ENCODE measurements around the gene ISY1. TPM values are rescaled to one million over a fixed set of nuclear protein-coding genes. Genes with fewer than 3 reads are reported as not detected.

Gene ISY1
- total and polyA plus RNA-seq, 2 of the 4 experiments (the other 2 are of a cell fraction), result 28.5 to 31.5 TPM

GRCh38 chr3:129207479-129207878 lies 46.6 kb upstream of the ISY1 start:
- Histone ChIP-seq H3K4me3 (ENCODE audit: insufficient read depth, low read depth, low read length) (no peak overlapping the region), H3K14ac (replicated peaks; ENCODE audit: low read depth, low read length) (0 out of 2 replicates have a peak overlapping the region, but pooled peaks have one; percentile 40), H3K18ac (ENCODE audit: low read depth, low read length) (peak overlapping the region; percentile 37; the same call in 1 of the 2 replicates), H3K27me3 (ENCODE audit: control insufficient read depth, insufficient read depth, low read length) (no peaks in the 10 kb centered on the region), H2AK9ac (replicated peaks; ENCODE audit: low read depth, low read length, poor library complexity) (no peak overlapping the region), H3K79me1 (ENCODE audit: low read depth in 1 of 2, low read length in 2 of 2) (no peaks in the 10 kb centered on the region), H2BK15ac (ENCODE audit: low read depth, low read length) (no peak overlapping the region; the same call in 2 of the 3 replicates), H4K8ac (ENCODE audit: low read depth in 2 of 2, low read length in 2 of 2) (peak overlapping the region in 1 of 2 experiments; percentile 6; a peak in 1 of 4 replicates), H3K27ac (ENCODE audit: insufficient read depth, low read length) (peak overlapping the region; percentile 75; the same call in 1 of the 2 replicates), H2BK20ac (ENCODE audit: low read depth, low read length) (0 out of 2 replicates have a peak overlapping the region, but pooled peaks have one; percentile 52), H2BK5ac (ENCODE audit: low read depth, low read length, poor library complexity, severe bottlenecking) (peak overlapping the region; percentile 57), H3K4me1 (ENCODE audit: control insufficient read depth, insufficient read depth, low read length) (peaks cover 8% of the 10 kb centered on the region), H3K36me3 (ENCODE audit: control insufficient read depth, insufficient read depth, low read length) (no peaks in the 10 kb centered on the region), H3K56ac (ENCODE audit: extremely low read depth, insufficient read depth, low read length) (no peak overlapping the region), H4K91ac (ENCODE audit: insufficient read depth, low read depth, low read length) (no peak overlapping the region), H2BK120ac (ENCODE audit: low read depth, low read length) (peak overlapping the region; percentile 59), H3K9me3 (ENCODE audit: control insufficient read depth, insufficient read depth, low read length) (no peaks in the 10 kb centered on the region), H3K9me1 (ENCODE audit: insufficient read depth, low read length) (peaks cover 7% of the 10 kb centered on the region; the same call in 1 of the 2 replicates), H4K20me1 (ENCODE audit: insufficient read depth, low read length) (no peaks in the 10 kb centered on the region), H2AK5ac (ENCODE audit: low read depth, low read length) (no peak overlapping the region), H2AFZ (replicated peaks; ENCODE audit: low read length, poor library complexity) (peak overlapping the region; percentile 81), H3K4ac (ENCODE audit: low read depth, low read length) (peak overlapping the region; percentile 45; the same call in 1 of the 2 replicates), H4K5ac (ENCODE audit: low read depth, low read length) (0 out of 2 replicates have a peak overlapping the region, but pooled peaks have one; percentile 9), H3K23ac (ENCODE audit: low read depth, low read length) (no peak overlapping the region), H3K9ac (ENCODE audit: low read depth, low read length) (no peak overlapping the region; the same call in 1 of the 2 replicates), H3K4me2 (ENCODE audit: low read depth, low read length) (peak overlapping the region; percentile 52)
- in situ Hi-C loops (cut with MboI; ENCODE audit: low sequenced_read_pairs) (no loop called here), dilution Hi-C loops (cut with HindIII; ENCODE audit: low sequenced_read_pairs, unreplicated experiment) (no loop called here), intact Hi-C loops (cut with micrococcal nuclease) (no loop called here)
- WGBS, 2 experiments (ENCODE audit: extremely low coverage in 2 of 2, insufficient read length in 1 of 2), result no CpG with 5 or more reads among the region's 4 CpGs
- TF ChIP-seq FOS (IDR thresholded peaks at IDR 0.05; ENCODE audit: low read depth, low read length) (no peak), MXI1 (IDR thresholded peaks at IDR 0.05; ENCODE audit: borderline replicate concordance, low read depth, low read length) (no peak), BHLHE40 (IDR thresholded peaks at IDR 0.05; ENCODE audit: low read depth, low read length) (no peak)
- DNase-seq, result no peak
- CTCF ChIA-PET, result no interaction called here
- ATAC-seq (ENCODE audit: low read depth), result peak; percentile 52
- POLR2A ChIA-PET (ENCODE audit: unreplicated experiment), result no interaction called here
- BruUV-seq (replicated peaks), result no TSS peak
